HG03196 (cell line): ENCODE results near the gene TGM3.

Source experiments
- ATAC-seq: cut with Tn5 transposase; IDR thresholded peaks from one replicate; pipeline ENCODE4 v1.9.1; 2021; ENCODE audit not compliant: unreplicated experiment

Gene TGM3

DNA sequence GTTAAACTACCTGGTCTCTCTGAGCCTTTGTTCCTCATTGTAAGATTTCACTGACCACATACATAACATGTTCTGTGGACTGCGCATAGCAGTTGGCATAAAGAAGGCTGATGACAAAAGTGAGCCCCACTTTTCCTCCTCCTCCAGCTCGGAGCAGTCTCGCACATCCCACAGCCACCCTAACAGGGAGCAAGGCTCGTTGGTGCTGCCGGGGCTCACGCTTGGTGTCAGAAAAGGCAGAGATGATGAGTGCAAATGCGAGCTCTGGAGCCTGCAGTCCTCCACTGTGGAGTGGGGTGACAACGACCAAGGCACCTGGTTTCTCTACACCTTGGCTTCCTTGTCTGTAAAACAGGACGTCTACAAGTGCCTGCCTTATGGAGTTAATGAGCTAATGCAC lies 9.7 kb downstream of the TGM3 start:
- no peak for ATAC-seq

DNA sequence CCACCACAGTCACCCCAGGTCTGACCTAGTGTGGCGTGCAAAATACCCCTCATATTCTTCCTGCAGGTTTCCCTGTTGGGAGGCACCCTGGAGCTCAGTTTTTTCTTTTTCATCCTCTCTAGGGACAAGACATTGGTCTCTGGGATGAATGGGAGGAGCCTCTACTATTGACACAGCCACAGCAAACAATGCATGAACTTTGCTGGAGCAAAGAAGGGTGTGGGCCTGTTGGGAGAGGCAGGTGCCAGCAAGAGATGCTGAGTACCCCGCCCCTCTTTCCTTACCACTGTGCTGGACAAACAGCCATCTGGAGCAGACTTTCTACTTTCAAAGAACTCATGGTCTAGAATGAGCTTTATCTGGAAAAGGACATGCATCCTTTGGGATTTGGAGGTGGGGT lies 10.1 kb downstream of the TGM3 start:
- ATAC-seq: no peak

DNA sequence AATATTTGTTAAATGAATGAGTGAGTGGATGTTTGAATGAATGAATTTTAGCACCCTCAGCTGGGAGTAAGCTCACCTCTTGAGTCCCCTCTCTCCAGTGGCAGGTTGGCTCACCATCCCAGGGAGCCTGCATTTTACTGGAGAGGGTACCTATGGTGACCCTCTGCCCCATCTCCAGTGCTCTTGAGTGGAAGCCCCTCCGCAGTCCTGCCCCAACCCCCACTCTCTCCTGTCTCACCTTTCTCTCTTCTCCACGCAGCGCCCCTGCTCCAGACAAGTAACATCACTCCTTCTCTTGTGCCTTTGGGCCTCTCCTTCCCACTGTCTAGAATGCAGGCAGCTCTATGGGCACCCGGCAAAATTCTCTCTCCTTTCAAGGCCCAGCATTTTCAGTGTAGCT lies 11.3 kb downstream of the TGM3 start:
- no peak for ATAC-seq

GRCh38 chr20:2311329-2311728 lies 15.5 kb downstream of the TGM3 start:
- no peak for ATAC-seq

DNA sequence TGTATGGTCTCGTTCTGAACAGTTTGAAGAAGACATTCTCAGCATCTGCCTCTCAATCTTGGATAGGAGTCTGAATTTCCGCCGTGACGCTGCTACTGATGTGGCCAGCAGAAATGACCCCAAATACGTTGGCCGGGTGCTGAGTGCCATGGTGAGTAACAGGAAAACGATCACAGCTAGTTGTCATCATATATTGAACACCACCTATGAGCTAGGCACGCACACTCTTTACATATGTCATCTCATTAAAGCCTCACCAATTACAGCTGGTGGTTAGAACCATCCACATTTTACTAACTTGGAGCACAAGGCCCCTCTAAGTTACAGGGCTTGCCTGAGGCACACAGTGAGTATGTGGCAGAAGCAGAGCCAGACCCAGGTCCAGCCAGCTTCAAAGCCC lies 17.1 kb downstream of the TGM3 start:
- ATAC-seq: no peak

DNA sequence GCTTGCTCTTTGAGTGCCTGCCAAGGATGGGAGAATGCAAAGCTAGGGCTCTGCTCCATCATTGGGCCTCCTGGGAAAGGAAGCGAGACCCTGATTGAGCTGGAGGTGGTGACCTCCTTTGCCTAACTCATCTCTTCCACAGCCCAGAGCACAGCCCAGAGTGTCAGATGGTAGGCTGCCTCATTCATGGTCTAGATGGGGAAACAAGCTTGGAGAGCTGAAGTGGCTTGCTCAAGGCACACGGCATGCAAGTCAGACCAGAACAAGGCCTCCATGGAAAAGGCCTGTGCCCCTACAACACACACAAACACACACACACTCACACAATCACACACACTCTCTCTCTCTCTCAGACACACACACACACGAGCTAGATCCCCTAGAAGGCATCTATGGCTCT lies 17.5 kb downstream of the TGM3 start:
- no peak for ATAC-seq

- ATAC-seq: no peak
Measured at GRCh38 chr20:2314759-2315439, 19.1 kb downstream of the TGM3 start.

- no peak for ATAC-seq
Measured at GRCh38 chr20:2315440-2315778, 19.6 kb downstream of the TGM3 start.

DNA sequence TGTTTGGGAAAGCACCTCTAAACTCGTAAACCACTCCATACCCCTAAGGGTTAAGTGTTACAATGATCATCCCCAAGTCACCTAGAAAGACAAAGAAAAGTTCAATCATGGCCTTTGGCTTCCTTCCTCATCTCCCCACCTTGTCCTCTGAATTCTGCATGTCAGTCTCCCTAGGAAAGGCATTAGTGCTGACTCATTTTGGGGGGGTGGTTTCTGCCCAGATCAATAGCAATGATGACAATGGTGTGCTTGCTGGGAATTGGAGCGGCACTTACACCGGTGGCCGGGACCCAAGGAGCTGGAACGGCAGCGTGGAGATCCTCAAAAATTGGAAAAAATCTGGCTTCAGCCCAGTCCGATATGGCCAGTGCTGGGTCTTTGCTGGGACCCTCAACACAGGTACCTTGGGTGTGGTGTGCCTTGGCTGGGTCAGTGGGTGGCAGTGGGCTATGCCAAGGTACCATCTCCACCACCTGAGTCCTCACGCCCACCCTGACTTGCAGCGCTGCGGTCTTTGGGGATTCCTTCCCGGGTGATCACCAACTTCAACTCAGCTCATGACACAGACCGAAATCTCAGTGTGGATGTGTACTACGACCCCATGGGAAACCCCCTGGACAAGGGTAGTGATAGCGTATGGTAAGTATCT lies 21.2 kb downstream of the TGM3 start:
- ATAC-seq: no peak

- ATAC-seq: no peak
Measured at GRCh38 chr20:2320813-2321658, 25.2 kb downstream of the TGM3 start.

- no peak for ATAC-seq
Measured at GRCh38 chr20:2323051-2323450, 27.2 kb downstream of the TGM3 start.

DNA sequence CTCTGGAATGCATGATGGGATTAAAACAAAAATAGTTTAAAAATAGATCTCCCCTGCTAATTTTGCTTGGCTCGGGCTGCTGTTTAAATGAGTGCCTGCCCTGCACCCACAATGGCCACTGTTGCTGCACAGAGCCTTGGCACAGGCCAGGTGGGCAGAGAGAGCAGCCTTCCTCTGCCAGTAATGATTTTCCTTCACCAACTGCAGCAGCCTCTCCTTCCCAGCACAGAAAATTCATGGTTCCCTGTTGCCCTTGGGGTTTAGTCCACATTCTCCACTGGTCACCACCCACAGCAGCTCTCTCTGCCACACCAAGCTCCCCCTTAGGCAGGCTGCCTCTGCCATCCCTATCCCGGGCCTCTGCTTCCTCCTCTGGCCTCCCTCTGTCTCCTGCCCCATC lies 30.2 kb downstream of the TGM3 start:
- ATAC-seq: no peak

DNA sequence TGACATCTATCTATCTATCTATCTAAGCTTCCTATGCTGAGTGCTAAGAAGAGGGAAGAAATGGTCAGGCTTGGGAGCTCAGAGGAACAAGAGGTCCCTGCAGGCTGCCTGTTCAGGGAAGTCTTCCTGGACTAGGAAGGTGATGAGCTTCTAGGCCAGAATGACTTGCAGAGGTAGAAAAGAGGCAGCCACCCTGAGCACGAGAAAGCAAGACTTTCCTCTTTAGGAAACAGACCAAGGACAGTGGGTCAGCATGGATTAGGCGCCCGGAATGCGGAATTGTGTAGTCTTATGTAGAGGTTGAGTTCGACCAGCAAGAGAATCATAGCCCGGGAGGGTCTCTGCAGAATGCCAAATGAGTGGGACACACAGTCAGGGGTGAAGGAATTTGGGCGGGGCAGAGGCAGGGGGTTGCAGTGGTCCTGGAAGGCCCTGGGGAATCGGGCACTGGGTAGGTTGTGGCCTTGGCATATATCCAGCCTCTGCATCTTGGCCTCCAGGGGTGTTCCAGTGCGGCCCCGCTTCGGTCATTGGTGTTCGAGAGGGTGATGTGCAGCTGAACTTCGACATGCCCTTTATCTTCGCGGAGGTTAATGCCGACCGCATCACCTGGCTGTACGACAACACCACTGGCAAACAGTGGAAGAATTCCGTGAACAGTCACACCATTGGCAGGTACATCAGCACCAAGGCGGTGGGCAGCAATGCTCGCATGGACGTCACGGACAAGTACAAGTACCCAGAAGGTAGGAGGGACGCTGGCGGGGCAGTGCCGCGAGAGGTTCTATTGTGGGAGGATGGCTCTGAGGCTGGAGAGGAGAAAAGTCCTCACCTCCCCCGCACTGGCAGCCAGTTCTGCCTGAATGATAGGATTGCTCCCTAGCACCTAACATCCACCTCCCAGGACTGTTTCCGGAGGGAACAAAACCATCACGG lies 32.1 kb downstream of the TGM3 start:
- ATAC-seq: no peak

DNA sequence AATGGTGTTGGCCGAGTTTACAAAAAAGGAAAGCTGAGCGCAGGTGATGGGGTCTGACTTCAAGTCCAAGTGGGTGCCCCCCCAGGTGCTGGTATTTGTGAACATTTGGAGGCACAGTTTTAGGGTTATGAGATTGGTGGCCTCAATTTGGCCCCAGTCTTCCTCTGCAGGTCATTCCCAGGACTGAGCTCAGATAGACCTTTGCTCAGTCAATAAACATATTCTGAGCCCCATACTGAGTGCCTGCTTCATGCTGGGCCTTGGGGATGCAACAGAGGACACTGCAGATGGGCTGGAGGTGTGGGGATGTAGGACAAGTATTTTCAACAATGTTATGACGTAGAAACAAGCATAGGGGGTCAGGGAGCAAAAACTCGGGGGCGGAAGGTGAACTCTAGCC lies 33.5 kb downstream of the TGM3 start:
- no peak for ATAC-seq

DNA sequence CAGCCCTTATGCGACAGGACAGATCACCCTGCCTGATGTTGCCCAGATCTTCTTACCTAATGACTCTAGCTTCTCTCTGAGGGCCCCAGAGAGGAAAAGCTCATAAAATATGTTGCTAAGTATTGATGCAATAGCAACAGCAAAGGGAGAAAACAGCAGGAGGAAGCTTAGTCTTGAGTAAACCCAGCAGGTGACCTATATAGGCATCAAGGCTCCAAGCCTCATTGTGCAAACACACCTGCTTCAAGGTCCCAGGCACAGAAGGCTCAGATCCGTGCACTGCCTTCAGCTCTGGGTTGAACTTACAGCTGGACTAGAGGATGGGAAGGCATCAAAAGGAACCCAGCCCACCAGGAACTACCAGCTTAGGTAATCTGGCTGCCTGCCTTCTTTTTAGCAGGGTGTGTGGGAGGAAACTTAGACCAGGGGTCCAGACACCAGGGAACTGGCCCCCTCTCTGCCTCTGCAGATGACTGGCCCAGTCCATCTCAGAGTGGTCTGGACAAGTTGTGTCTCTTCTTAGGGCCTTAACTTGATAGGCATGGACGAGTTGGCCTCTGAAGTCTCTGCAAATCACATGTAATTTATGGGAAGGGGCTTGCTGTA lies 34.4 kb downstream of the TGM3 start:
- no peak for ATAC-seq

- no peak for ATAC-seq
Measured at GRCh38 chr20:2331106-2331505, 35.3 kb downstream of the TGM3 start.

GRCh38 chr20:2331901-2332565 lies 36.2 kb downstream of the TGM3 start:
- ATAC-seq: no peak

GRCh38 chr20:2332711-2333110 lies 36.9 kb downstream of the TGM3 start:
- no peak for ATAC-seq

GRCh38 chr20:2333821-2334220 lies 38.0 kb downstream of the TGM3 start:
- ATAC-seq: no peak
